Measurements from ENCODE around the gene METTL18.

DNA sequence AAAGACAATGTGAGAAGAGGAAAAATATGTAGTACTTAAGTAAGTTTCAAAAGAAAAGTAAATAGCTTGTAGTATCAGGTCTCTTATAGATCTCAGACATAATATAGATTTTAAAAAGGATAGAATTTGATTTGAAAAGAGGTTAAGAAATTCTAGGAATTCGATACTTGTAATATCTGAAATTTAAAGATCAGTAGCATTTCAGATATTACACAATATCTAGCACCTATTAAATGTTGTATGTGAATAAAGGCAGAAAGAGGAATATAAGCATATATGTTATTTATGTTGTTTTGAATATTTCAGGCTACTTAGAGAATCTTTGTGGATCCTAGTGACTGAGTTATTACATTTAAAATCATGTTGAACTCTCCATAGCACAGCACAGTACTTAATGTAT, 35.0 kb upstream of the METTL18 start:
- TF ChIP-seq, protein P1, sequence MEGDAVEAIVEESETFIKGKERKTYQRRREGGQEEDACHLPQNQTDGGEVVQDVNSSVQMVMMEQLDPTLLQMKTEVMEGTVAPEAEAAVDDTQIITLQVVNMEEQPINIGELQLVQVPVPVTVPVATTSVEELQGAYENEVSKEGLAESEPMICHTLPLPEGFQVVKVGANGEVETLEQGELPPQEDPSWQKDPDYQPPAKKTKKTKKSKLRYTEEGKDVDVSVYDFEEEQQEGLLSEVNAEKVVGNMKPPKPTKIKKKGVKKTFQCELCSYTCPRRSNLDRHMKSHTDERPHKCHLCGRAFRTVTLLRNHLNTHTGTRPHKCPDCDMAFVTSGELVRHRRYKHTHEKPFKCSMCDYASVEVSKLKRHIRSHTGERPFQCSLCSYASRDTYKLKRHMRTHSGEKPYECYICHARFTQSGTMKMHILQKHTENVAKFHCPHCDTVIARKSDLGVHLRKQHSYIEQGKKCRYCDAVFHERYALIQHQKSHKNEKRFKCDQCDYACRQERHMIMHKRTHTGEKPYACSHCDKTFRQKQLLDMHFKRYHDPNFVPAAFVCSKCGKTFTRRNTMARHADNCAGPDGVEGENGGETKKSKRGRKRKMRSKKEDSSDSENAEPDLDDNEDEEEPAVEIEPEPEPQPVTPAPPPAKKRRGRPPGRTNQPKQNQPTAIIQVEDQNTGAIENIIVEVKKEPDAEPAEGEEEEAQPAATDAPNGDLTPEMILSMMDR (IDR thresholded peaks at IDR 0.05) = no peak
- no peak for TF ChIP-seq POLR2A (IDR thresholded peaks at IDR 0.05)

Data from adrenal gland (tissue), 5 donors.